ENCODE measurements around the gene NOP53. TPM values are rescaled to one million over a fixed set of nuclear protein-coding genes. Genes with fewer than 3 reads are reported as not detected.
"Not testable (repeated sequence)": the region's sequence is repeated elsewhere in the genome, so short reads cannot be mapped to it uniquely, and the experiment has no call there.

NOP53 gene
- total RNA-seq, 1 experiment from 2014 or later, result 155 TPM

- no peak overlapping the region for H3K4me3 ChIP-seq (ENCODE audit: insufficient read depth, low read depth, low read length)
- H3K36me3 ChIP-seq (replicated peaks; ENCODE audit: control insufficient read depth, insufficient read depth, low read length), result peaks cover 37% of the 10 kb centered on the region
- H3K27me3 ChIP-seq (ENCODE audit: control insufficient read depth, insufficient read depth, low read length), result no peaks in the 10 kb centered on the region
- DNase-seq, result peak; percentile 56
Observed at GRCh38 chr19:47755762-47756626, 10.6 kb downstream of the NOP53 start.

GRCh38 chr19:47756627-47756929, 11.2 kb downstream of the NOP53 start:
- Histone ChIP-seq H3K4me3 (ENCODE audit: insufficient read depth, low read depth, low read length) (no peak overlapping the region), H3K36me3 (replicated peaks; ENCODE audit: control insufficient read depth, insufficient read depth, low read length) (peaks cover 32% of the 10 kb centered on the region), H3K27me3 (ENCODE audit: control insufficient read depth, insufficient read depth, low read length) (no peaks in the 10 kb centered on the region)
- DNase-seq, result peak; percentile 41

GRCh38 chr19:47756953-47757608, 11.7 kb downstream of the NOP53 start:
- H3K27me3 ChIP-seq (ENCODE audit: control insufficient read depth, insufficient read depth, low read length), result no peaks in the 10 kb centered on the region
- no peak overlapping the region for H3K4me3 ChIP-seq (ENCODE audit: insufficient read depth, low read depth, low read length)
- H3K36me3 ChIP-seq (replicated peaks; ENCODE audit: control insufficient read depth, insufficient read depth, low read length), result peaks cover 31% of the 10 kb centered on the region
- DNase-seq, result no peak

DNA sequence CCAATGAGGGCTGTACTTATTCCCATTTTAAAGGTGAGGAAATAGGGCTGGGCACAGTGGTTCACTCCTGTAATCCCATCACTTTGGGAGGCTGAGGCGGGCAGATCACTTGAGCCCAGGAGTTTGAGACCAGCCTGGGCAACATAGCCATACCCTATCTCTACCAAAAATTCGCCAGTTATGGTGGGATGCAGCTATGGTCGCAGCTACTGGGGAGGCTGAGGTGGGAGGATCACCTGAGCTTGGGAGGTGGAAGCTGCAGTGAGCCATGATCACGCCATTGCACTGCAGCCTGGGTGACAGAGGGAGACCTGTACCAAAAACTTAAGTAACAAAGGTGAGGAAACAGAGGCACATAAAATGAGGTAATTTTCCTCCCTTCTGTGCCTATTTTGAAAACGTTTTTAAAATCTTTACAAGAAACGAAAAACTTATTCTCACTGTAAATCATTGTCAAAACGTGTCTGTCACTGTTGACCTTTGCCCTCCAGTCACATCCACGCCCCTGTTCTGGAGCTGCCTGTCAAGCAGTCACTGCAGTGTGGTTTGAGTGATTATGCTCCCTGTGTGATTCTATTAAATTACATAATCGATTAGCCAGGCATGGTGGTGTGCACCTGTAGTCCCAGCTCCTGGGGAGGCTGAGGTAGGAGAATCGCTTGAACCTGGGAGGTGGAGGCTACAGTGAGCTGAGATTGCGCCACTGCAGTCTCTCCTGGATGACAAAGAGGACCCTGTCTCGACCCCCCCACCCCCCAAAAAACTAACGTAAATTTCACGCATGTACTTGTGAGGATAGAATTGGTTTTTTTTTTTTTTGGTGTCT, 12.5 kb downstream of the NOP53 start:
- no peaks in the 10 kb centered on the region for H3K27me3 ChIP-seq (ENCODE audit: control insufficient read depth, insufficient read depth, low read length)
- no peak for DNase-seq
- H3K36me3 ChIP-seq (replicated peaks; ENCODE audit: control insufficient read depth, insufficient read depth, low read length), result peaks cover 26% of the 10 kb centered on the region

GRCh38 chr19:47758443-47758804, 13.1 kb downstream of the NOP53 start:
- Histone ChIP-seq H3K4me3 (ENCODE audit: insufficient read depth, low read depth, low read length) (no peak overlapping the region), H3K27me3 (ENCODE audit: control insufficient read depth, insufficient read depth, low read length) (no peaks in the 10 kb centered on the region), H3K36me3 (replicated peaks; ENCODE audit: control insufficient read depth, insufficient read depth, low read length) (peaks cover 23% of the 10 kb centered on the region)
- no peak for DNase-seq

More for the DNA sequence above, 12.5 kb downstream of the NOP53 start:
- no peak overlapping the region for H3K4me3 ChIP-seq (ENCODE audit: insufficient read depth, low read depth, low read length)

DNA sequence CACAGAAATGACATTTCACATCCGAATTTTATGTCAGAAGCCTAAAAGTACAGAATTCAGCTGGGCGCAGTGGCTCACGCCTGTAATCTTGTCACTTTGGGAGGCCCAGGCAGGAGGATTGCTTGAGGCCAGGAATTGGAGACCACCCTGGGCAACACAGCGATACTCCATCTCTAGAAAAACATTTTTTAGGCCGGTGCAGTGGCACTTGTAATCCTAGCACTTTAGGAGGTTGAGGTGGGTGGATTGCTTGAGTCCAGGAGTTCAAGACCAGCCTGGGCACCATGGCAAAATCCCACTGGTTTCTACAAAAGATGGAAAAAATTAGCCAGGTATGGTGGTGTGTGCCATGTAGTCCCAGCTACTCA, 15.3 kb downstream of the NOP53 start:
- Histone ChIP-seq H3K36me3 (replicated peaks; ENCODE audit: control insufficient read depth, insufficient read depth, low read length) (peaks cover 20% of the 10 kb centered on the region), H3K4me3 (ENCODE audit: insufficient read depth, low read depth, low read length) (no peak overlapping the region), H3K27me3 (ENCODE audit: control insufficient read depth, insufficient read depth, low read length) (no peaks in the 10 kb centered on the region)
- DNase-seq, result no peak

DNA sequence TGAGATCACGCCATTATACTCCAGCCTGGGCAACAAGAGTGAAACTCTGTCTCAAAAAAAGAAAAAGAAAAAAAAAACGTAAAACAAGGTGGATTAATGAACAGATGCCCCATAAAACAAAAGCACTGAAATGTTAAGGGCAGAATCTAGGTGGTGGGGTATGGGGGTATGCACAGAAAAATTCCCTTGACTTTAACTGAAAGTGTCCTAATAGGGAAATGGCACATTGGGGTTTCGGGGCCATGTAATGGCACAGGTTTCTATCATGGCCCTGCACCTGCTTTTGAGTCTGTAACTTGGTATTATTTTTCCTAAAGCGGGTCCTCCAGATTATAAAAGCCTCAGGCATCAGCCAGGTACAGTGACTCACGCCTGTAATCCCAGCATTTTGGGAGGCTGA, 16.2 kb downstream of the NOP53 start:
- Histone ChIP-seq H3K4me3 (ENCODE audit: insufficient read depth, low read depth, low read length) (no peak overlapping the region), H3K27me3 (ENCODE audit: control insufficient read depth, insufficient read depth, low read length) (no peaks in the 10 kb centered on the region), H3K36me3 (replicated peaks; ENCODE audit: control insufficient read depth, insufficient read depth, low read length) (peaks cover 12% of the 10 kb centered on the region)
- no peak for DNase-seq

DNA sequence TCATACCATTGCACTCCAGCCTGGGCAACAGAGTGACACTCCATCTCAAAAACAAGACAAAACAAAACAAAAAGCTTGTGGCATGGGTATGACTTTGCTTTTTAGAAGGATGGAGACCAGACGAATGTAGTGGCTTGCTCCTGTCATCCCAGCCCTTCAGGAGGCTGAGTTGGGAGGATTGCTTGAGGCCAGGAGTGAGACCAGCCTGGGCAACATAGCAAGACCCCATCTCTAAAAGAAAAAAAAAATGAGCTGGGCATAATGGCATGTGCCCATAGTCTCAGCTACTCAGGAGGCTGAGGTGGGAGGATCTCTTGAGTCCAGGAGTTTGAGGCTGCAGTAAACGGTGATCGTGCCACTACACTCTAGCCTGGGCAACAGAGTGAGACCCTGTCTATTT, 16.8 kb downstream of the NOP53 start:
- peaks cover 10% of the 10 kb centered on the region for H3K36me3 ChIP-seq (replicated peaks; ENCODE audit: control insufficient read depth, insufficient read depth, low read length)
- H3K27me3 ChIP-seq (ENCODE audit: control insufficient read depth, insufficient read depth, low read length), result no peaks in the 10 kb centered on the region
- no peak overlapping the region for H3K4me3 ChIP-seq (ENCODE audit: insufficient read depth, low read depth, low read length)
- DNase-seq, result no peak

DNA sequence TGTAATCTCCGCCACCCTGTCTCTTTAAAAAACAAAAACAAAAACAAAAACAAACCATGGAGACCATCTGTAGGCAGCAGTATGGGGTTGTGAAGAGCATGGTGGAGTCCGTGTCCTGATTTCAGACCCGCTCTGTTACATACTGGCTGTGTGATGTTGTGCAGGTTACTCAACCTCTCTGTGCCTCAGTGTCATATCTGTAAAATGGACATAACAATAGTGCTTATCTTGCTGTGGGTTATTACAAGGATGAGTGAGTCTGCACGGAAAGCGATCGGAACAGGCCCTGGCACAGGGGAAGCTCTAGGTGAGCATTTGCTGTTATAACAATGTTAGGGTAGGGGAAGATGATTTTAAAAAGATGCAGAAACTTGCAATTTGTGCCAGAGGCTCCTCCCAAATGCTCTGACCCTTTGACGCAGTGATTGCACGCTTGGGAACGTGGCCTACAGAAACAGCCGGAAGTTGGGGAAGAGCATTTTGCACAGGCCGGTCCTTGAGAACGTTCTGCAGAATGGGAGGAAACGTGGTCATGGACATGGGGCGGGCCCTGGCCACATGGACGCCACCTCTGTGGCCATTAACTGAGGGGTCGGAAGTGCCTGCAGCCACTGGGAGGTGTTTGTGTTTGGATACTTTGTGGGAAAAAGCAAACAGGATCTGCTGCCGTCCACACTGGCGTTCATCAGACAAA, 17.4 kb downstream of the NOP53 start:
- no peak overlapping the region for H3K4me3 ChIP-seq (ENCODE audit: insufficient read depth, low read depth, low read length)
- H3K36me3 ChIP-seq (replicated peaks; ENCODE audit: control insufficient read depth, insufficient read depth, low read length), result peaks cover 6% of the 10 kb centered on the region
- H3K27me3 ChIP-seq (ENCODE audit: control insufficient read depth, insufficient read depth, low read length), result no peaks in the 10 kb centered on the region
- DNase-seq, result no peak

DNA sequence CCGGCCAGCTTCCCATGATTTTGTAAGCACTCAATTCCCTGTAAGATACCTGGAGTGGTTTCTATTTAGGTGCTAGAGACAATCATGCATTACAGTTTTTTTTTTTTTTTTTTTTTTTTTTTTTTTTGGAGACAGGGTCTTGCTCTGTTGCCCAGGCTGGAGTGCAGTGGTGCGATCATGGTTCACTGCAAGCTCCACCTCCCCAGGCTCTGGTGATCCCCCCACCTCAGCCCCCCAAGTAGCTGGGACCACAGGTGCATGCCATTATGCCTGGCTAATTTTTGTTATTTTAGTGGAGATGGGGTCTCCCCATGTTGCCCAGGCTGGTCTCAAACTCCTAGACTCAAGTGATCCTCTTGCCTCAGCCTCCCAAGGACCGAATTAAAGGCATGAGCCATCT, 19.4 kb downstream of the NOP53 start:
- H3K27me3 ChIP-seq (ENCODE audit: control insufficient read depth, insufficient read depth, low read length); H3K4me3 ChIP-seq (ENCODE audit: insufficient read depth, low read depth, low read length); H3K36me3 ChIP-seq (replicated peaks; ENCODE audit: control insufficient read depth, insufficient read depth, low read length); DNase-seq: not testable (repeated sequence)

DNA sequence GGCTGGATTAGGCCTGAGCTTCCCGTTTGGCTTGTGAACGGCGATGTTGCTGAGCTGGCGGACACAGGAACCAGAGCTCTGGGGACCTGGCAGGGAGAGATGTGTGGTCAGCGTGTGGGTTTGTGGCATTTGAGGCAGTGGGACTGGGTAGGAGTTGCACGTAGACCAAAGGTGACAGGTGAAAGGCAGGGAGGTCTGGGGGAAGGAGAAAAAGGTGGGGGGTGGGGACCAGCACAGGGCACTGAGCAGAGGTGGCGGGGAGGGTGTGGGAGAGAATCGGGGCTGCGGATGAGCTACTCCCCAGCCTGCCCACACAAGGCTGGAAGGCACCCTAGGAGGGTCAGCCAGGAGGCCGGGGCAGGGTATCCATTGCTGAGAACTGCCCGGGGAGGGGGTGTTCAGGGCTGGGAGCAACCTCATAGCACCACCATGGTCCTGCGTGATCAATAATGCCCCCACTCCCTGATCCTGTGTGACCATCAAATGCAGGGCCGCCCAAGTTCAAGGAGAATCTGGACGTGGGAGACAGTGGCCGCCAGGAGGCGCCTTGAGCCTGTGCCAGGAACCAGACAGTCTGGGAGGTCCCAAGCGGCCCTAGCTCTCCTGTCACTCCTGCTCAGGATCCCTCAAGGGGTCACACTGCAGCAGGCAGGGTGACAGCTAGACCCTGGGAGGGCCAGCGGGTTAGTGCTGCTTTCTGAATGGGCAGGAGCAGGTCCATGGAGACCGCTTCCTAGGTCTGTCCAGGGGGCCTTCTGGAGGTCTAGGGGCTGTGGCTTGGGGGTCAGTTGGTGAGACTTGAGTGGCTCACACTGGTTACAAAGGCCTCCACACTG, 20.4 kb downstream of the NOP53 start:
- Histone ChIP-seq H3K27me3 (ENCODE audit: control insufficient read depth, insufficient read depth, low read length) (no peaks in the 10 kb centered on the region), H3K36me3 (replicated peaks; ENCODE audit: control insufficient read depth, insufficient read depth, low read length) (no peaks in the 10 kb centered on the region), H3K4me3 (ENCODE audit: insufficient read depth, low read depth, low read length) (no peak overlapping the region)
- DNase-seq, result peak; percentile 87

DNA sequence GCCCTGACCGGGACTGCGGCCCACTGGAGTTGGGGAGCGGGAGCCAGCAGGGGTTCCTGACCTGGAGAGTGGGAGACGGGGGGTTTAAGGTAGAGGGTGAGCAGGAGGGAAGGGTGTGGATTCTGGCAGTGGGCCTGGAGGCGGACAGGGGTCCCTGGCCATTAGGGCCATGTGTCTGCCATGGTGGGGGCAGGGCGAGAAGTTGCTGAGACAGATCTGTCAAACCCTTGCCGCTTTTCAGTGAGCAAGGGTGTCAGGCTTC, 20.9 kb downstream of the NOP53 start:
- no peaks in the 10 kb centered on the region for H3K27me3 ChIP-seq (ENCODE audit: control insufficient read depth, insufficient read depth, low read length)
- H3K4me3 ChIP-seq (ENCODE audit: insufficient read depth, low read depth, low read length), result no peak overlapping the region
- no peak for DNase-seq
- H3K36me3 ChIP-seq (replicated peaks; ENCODE audit: control insufficient read depth, insufficient read depth, low read length), result no peaks in the 10 kb centered on the region

DNA sequence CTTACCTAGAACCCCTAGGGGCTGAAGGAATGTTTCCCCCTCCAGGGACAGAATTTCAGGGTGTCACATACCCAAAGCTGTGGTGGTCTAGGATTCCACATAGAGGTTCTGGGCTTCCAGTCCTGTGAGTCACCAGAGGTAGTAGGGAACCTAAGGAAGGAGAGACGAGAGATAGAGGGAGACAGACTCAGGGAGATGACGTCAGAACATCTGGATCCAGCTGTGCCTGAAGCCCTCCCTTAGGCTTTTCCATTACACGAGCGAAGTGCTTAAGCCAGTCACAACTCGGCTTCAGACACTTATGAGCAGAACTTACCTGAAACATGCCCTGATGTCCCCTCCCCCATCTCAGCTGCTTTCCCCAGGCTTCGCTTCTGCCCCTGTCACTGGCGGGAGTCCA, 21.3 kb downstream of the NOP53 start:
- H3K36me3 ChIP-seq (replicated peaks; ENCODE audit: control insufficient read depth, insufficient read depth, low read length), result no peaks in the 10 kb centered on the region
- no peak for DNase-seq
- no peaks in the 10 kb centered on the region for H3K27me3 ChIP-seq (ENCODE audit: control insufficient read depth, insufficient read depth, low read length)
- H3K4me3 ChIP-seq (ENCODE audit: insufficient read depth, low read depth, low read length), result no peak overlapping the region

DNA sequence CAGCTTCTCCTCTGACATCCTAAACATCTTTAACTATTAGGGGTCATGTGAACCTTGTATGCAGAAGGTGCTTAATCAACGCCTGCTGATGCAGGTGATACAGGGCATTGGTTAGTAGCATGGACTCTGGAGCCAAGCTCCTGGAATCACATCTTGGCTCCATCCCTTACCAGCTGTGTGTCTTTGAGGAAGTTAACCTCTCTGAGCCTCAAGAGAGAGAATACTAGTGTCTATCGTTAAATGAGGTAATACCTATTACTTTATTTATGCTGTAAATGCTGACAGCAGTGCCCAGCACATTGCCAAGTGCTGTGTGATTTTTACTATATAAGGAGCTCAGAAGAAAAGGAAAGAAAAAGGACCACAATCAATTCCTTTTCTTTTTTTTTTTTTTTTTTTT, 22.0 kb downstream of the NOP53 start:
- H3K4me3 ChIP-seq (ENCODE audit: insufficient read depth, low read depth, low read length), result no peak overlapping the region
- no peaks in the 10 kb centered on the region for H3K27me3 ChIP-seq (ENCODE audit: control insufficient read depth, insufficient read depth, low read length)
- no peaks in the 10 kb centered on the region for H3K36me3 ChIP-seq (replicated peaks; ENCODE audit: control insufficient read depth, insufficient read depth, low read length)
- DNase-seq, result no peak
